GM18861 (cell line): ENCODE data around the gene LCOR.
A peak's percentile ranks its signal among the peaks of the same experiment; 100 is the strongest.
"Not testable (repeated sequence)": the region's sequence is repeated elsewhere in the genome, so short reads cannot be mapped to it uniquely, and the experiment has no call there.

Experiments
- ATAC-seq: cut with Tn5 transposase; IDR thresholded peaks from one replicate; pipeline ENCODE4 v1.9.1; 2021; ENCODE audit not compliant: unreplicated experiment

Gene LCOR

GRCh38 chr10:96838529-96838928 lies 6.4 kb downstream of the LCOR start:
- ATAC-seq, result no peak

GRCh38 chr10:96840841-96841518 lies 8.9 kb downstream of the LCOR start:
- no peak for ATAC-seq

- ATAC-seq, result no peak
Observed at GRCh38 chr10:96842896-96843723, 11.0 kb downstream of the LCOR start.

- ATAC-seq, result no peak
Observed at GRCh38 chr10:96843823-96844222, 11.7 kb downstream of the LCOR start.

- no peak for ATAC-seq
Observed at GRCh38 chr10:96846395-96846794, 14.3 kb downstream of the LCOR start.

GRCh38 chr10:96846926-96847325 lies 14.8 kb downstream of the LCOR start:
- no peak for ATAC-seq

- not testable (repeated sequence) for ATAC-seq
Observed at GRCh38 chr10:96847356-96847755, 15.3 kb downstream of the LCOR start.

GRCh38 chr10:96850113-96850512 lies 18.0 kb downstream of the LCOR start:
- ATAC-seq, result no peak

GRCh38 chr10:96850825-96851224 lies 18.7 kb downstream of the LCOR start:
- no peak for ATAC-seq

GRCh38 chr10:96851281-96851680 lies 19.2 kb downstream of the LCOR start:
- ATAC-seq, result no peak

GRCh38 chr10:96856317-96856716 lies 24.2 kb downstream of the LCOR start:
- no peak for ATAC-seq

GRCh38 chr10:96857301-96858012 lies 25.4 kb downstream of the LCOR start:
- no peak for ATAC-seq

GRCh38 chr10:96858038-96858705 lies 26.1 kb downstream of the LCOR start:
- ATAC-seq, result no peak

GRCh38 chr10:96858706-96859050 lies 26.6 kb downstream of the LCOR start:
- no peak for ATAC-seq

GRCh38 chr10:96860631-96861277 lies 28.7 kb downstream of the LCOR start:
- no peak for ATAC-seq

- ATAC-seq, result peak; percentile 81
Observed at GRCh38 chr10:96863922-96864543, 31.9 kb downstream of the LCOR start.

- no peak for ATAC-seq
Observed at GRCh38 chr10:96873086-96873485, 41.0 kb downstream of the LCOR start.

- no peak for ATAC-seq
Observed at GRCh38 chr10:96873756-96874467, 41.8 kb downstream of the LCOR start.

GRCh38 chr10:96878057-96878456 lies 46.0 kb downstream of the LCOR start:
- ATAC-seq, result no peak

- ATAC-seq, result no peak
Observed at GRCh38 chr10:96880575-96880974, 48.5 kb downstream of the LCOR start.
